Vagina (tissue), 2 donors: ENCODE measurements around the gene ANKLE2.

Experiments used
- POLR2A ChIP-seq, 2 donors: fragments of 450-650 bp; IDR thresholded peaks; one replicate each; pipeline ENCODE4 v1.6.1; 2017; ENCODE audit warnings: antibody characterized with exemption in 2 of 2, mild to moderate bottlenecking in 2 of 2, moderate library complexity in 2 of 2
- POLR2AphosphoS5 ChIP-seq, 2 donors: sonication (generic); formaldehyde crosslinking; IDR thresholded peaks; one replicate each; pipeline ENCODE4 v1.9.0; 2017; ENCODE audit warnings: antibody characterized with exemption in 2 of 2, mild to moderate bottlenecking in 2 of 2, low read depth in 1 of 2; ENCODE audit not compliant: insufficient read depth in 1 of 2

GRCh38 chr12:132713123-132713522, 48.5 kb downstream of the ANKLE2 start:
- TF ChIP-seq POLR2A (IDR thresholded peaks at IDR 0.05), result no peak
- TF ChIP-seq POLR2AphosphoS5 (IDR thresholded peaks at IDR 0.05; ENCODE audit: insufficient read depth in 1 of 2, low read depth in 1 of 2), result no peak
